GM19438 (cell line): ENCODE data around the gene MACF1.
A peak's percentile ranks its signal among the peaks of the same experiment; 100 is the strongest.
"Not testable (repeated sequence)": the region's sequence is repeated elsewhere in the genome, so short reads cannot be mapped to it uniquely, and the experiment has no call there.

Experiments used
- ATAC-seq: cut with Tn5 transposase; IDR thresholded peaks from one replicate; pipeline ENCODE4 v1.9.1; 2021; ENCODE audit warnings: low read depth; ENCODE audit not compliant: unreplicated experiment

MACF1 gene

GRCh38 chr1:39178541-39179431 is 25.7 kb upstream of the MACF1 start:
- no peak for ATAC-seq

GRCh38 chr1:39181311-39181710 is 23.2 kb upstream of the MACF1 start:
- no peak for ATAC-seq

GRCh38 chr1:39182804-39183203 is 21.7 kb upstream of the MACF1 start:
- ATAC-seq: no peak

GRCh38 chr1:39183503-39184353 is 20.8 kb upstream of the MACF1 start:
- no peak for ATAC-seq

GRCh38 chr1:39184354-39184818 is 20.1 kb upstream of the MACF1 start:
- ATAC-seq: no peak

GRCh38 chr1:39187275-39188046 is 17.0 kb upstream of the MACF1 start:
- no peak for ATAC-seq

GRCh38 chr1:39189592-39190041 is 14.9 kb upstream of the MACF1 start:
- ATAC-seq: no peak

GRCh38 chr1:39190096-39190495 is 14.4 kb upstream of the MACF1 start:
- no peak for ATAC-seq

- ATAC-seq: no peak
These were observed 10.0 kb upstream of the MACF1 start for GRCh38 chr1:39194398-39195051.

- ATAC-seq: no peak
These were observed 9.1 kb upstream of the MACF1 start for GRCh38 chr1:39195166-39196111.

- peak; percentile 57 for ATAC-seq
These were observed 8.0 kb upstream of the MACF1 start for GRCh38 chr1:39196244-39197215.

- no peak for ATAC-seq
These were observed 4.9 kb upstream of the MACF1 start for GRCh38 chr1:39199593-39199992.

- no peak for ATAC-seq
These were observed 746 bp downstream of the MACF1 start for GRCh38 chr1:39205102-39205780.

- no peak for ATAC-seq
These were observed 1.4 kb downstream of the MACF1 start for GRCh38 chr1:39205781-39206464.

GRCh38 chr1:39208360-39208759 is 3.9 kb downstream of the MACF1 start:
- not testable (repeated sequence) for ATAC-seq

- ATAC-seq: no peak
These were observed 6.2 kb downstream of the MACF1 start for GRCh38 chr1:39210649-39211048.

GRCh38 chr1:39212499-39212898 is 8.0 kb downstream of the MACF1 start:
- ATAC-seq: no peak
